PFSK-1 (cell line): ENCODE results near the gene CALD1.

Experiments
- REST ChIP-seq, 2 experiments: IDR thresholded peaks; 2 replicates each; pipeline versions ENCODE4 v1.6.1 to v1.8.0; 2011 to 2012; ENCODE audit warnings: low read depth in 2 of 2, low read length in 2 of 2, control low read depth in 1 of 2, inconsistent platforms in 1 of 2, mild to moderate bottlenecking in 1 of 2, moderate library complexity in 1 of 2; ENCODE audit not compliant: insufficient read depth in 1 of 2
- TAF1 ChIP-seq: IDR thresholded peaks from 2 replicates; pipeline ENCODE4 v1.6.1; 2012; ENCODE audit warnings: low read length, control low read depth, borderline replicate concordance; ENCODE audit not compliant: insufficient read depth

DNA sequence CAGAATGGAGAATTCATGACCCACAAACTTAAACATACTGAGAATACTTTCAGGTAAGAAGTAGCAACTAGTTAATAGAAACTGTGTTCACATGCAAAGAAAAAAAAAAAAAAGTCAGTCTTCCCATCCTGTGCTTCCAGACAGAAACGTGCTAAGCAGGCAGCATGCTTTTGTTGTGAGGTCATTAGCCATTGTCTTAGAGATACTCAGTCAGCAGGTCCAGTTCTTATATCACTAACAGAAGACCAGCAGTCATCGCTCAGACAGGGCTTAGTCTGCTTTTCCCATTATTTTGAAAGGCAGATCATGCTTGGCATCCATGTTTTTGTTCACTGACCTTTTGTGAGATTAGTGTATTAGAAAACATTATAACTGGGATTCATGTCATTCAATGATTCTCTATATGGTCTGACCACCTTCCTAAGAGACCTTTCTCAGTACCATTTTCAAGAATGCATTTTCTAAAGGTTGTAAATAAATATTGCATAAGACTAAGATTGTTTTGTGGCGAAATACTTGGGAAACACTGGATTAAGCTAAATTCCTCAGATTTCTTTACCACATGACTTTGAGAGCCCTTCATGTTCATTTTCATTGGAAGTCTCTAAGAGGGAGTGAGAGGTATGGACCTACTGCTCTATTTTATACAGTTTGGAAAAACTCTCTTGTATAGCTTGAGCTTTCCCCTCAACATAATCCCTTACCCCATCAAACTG lies 161.9 kb downstream of the CALD1 start:
- TF ChIP-seq TAF1 (no peak), REST (IDR thresholded peaks at IDR 0.05; ENCODE audit: insufficient read depth in 1 of 2, low read depth in 2 of 2, low read length in 2 of 2) (no peak)
